A549 (cell line): ENCODE results near the gene STOML3.

ENCODE experiments used
- CTCF ChIP-seq: fragments of >200 bp; sonication (Bioruptor Twin); formaldehyde crosslinking; IDR thresholded peaks from 3 replicates; pipeline ENCODE4 v1.5.1; 2016
- HES2 ChIP-seq: fragments of >200 bp; sonication (Bioruptor Twin); formaldehyde crosslinking; IDR thresholded peaks from 2 replicates; pipeline ENCODE4 v1.6.1; 2016
- HEYL ChIP-seq: fragments of 250-450 bp; sonication (Bioruptor Pico); IDR thresholded peaks from 2 replicates; pipeline ENCODE4 v1.8.0; 2021; ENCODE audit warnings: mild to moderate bottlenecking, moderate library complexity
- JUN ChIP-seq, 2 experiments: fragments of >200 bp; sonication (Bioruptor Twin); formaldehyde crosslinking; IDR thresholded peaks; 2 replicates in 1 of 2; 3 replicates in 1 of 2; pipeline ENCODE4 v1.6.1; 2016 to 2017
- JUNB ChIP-seq: fragments of >200 bp; sonication (Bioruptor Twin); formaldehyde crosslinking; IDR thresholded peaks from 2 replicates; pipeline ENCODE4 v1.6.1; 2016
- ZC3H11A ChIP-seq: fragments of 450-650 bp; IDR thresholded peaks from 2 replicates; pipeline ENCODE4 v1.6.1; 2014; ENCODE audit warnings: antibody characterized with exemption, mild to moderate bottlenecking
- TF ChIP-seq, protein P1 (sequence below): IDR thresholded peaks from 2 replicates; pipeline ENCODE4 v1.6.1; 2012

DNA sequence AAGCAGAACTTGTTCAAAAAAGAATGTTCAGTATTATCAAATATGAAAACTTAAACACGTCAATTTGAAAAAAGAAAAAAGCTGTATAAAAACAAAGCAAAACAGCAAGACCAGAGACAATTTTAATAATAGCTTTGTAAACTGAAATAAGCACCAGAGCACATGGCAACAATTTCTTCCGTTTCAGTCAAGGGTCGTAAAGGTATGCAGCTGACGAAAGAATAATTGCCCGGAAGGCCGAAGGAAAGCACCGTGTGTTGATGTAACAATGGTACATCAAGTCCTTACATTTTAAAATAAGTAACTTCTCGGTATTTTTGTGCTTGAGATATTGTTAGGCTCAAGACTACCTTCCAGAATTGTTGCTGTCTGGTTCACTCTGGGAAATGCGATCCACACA is 45.6 kb upstream of the STOML3 start:
- TF ChIP-seq HEYL (CRISPR knock-in tag) (no peak), JUNB (no peak), CTCF (no peak), HES2 (no peak), ZC3H11A (no peak), JUN (IDR thresholded peaks at IDR 0.05) (no peak)
- TF ChIP-seq, protein P1, sequence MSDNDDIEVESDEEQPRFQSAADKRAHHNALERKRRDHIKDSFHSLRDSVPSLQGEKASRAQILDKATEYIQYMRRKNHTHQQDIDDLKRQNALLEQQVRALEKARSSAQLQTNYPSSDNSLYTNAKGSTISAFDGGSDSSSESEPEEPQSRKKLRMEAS, result no peak
